ENCODE results near the gene AGAP2. TPM values are rescaled to one million over a fixed set of nuclear protein-coding genes. Genes with fewer than 3 reads are reported as not detected.

AGAP2 gene
- total and polyA plus RNA-seq, 2 of the 13 experiments (the other 11 are each of a cell fraction or from before 2014, with no cell fraction given), result 0.38 to 0.45 TPM

DNA sequence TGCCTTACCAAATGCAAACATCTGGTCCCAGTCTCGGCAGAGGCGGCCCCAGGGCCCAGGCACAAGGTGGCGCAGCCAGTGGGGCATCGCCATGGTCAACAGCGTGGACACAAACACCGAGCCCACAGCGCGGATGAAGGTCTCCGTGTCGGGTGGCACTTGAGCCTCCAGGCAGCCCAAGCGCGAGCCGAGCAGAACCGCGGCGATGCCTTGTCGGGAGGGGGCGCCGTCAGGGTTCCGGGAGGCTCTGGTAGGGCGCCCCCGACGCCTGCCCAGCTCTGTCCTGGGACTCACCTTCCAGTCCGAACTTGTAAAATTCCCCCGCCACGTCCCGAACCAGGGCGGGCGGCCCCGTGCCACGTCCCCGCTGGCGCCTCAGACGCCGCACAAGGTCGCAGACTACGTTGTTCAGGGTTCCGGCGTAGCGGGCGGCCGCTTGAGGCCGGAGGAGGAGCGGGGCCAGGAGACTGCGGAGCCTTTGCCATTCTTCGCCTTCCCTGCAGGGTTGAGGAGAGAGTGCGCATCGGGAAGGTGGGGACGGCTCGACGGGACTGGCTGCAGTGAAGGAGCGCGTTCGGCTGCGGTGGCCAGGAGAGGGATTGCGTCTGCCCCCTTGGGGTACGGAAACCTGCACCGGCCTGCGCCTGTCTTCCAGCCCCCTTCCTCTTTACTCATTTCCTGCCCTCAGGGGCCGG, 26.6 kb upstream of the AGAP2 start (continued):
- no peak for TF ChIP-seq CBX2 (IDR thresholded peaks at IDR 0.05; ENCODE audit: low read depth, low read length)
- peak; percentile 73; the same call in 1 of the 2 replicates for TF ChIP-seq CBX2 (CRISPR knock-in tag; IDR thresholded peaks at IDR 0.05; ENCODE audit: low read depth)
- TF ChIP-seq ZNF331 (CRISPR knock-in tag; IDR thresholded peaks at IDR 0.05), result peak; percentile 28; the same call in 1 of the 2 replicates
- TF ChIP-seq ZNF484 (CRISPR knock-in tag; IDR thresholded peaks at IDR 0.05; ENCODE audit: borderline replicate concordance, low read depth), result no peak
- no peak for TF ChIP-seq MBNL3 (CRISPR knock-in tag; conservative IDR thresholded peaks at IDR 0.05)
- TF ChIP-seq HIVEP1 (CRISPR knock-in tag; IDR thresholded peaks at IDR 0.05), result peak; percentile 81
- TF ChIP-seq, protein P1, sequence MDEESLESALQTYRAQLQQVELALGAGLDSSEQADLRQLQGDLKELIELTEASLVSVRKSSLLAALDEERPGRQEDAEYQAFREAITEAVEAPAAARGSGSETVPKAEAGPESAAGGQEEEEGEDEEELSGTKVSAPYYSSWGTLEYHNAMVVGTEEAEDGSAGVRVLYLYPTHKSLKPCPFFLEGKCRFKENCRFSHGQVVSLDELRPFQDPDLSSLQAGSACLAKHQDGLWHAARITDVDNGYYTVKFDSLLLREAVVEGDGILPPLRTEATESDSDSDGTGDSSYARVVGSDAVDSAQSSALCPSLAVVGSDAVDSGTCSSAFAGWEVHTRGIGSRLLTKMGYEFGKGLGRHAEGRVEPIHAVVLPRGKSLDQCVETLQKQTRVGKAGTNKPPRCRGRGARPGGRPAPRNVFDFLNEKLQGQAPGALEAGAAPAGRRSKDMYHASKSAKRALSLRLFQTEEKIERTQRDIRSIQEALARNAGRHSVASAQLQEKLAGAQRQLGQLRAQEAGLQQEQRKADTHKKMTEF (CRISPR knock-in tag; IDR thresholded peaks at IDR 0.05), result peak; percentile 33; the same call in 1 of the 2 replicates
- no peak; the same call in 1 of the 2 replicates for TF ChIP-seq NFKB2 (CRISPR knock-in tag; IDR thresholded peaks at IDR 0.05; ENCODE audit: borderline replicate concordance)
- TF ChIP-seq, protein P2, sequence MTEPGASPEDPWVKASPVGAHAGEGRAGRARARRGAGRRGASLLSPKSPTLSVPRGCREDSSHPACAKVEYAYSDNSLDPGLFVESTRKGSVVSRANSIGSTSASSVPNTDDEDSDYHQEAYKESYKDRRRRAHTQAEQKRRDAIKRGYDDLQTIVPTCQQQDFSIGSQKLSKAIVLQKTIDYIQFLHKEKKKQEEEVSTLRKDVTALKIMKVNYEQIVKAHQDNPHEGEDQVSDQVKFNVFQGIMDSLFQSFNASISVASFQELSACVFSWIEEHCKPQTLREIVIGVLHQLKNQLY (CRISPR knock-in tag; IDR thresholded peaks at IDR 0.05), result no peak
- TF ChIP-seq, protein P3, sequence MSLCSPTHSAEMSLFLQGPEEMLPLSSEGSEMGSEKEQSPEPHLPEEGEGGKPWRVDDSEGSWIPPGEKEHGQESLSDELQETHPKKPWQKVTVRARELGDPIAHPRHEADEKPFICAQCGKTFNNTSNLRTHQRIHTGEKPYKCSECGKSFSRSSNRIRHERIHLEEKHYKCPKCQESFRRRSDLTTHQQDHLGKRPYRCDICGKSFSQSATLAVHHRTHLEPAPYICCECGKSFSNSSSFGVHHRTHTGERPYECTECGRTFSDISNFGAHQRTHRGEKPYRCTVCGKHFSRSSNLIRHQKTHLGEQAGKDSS (CRISPR knock-in tag; IDR thresholded peaks at IDR 0.05; ENCODE audit: borderline replicate concordance, low read depth), result no peak
- TF ChIP-seq ZNF558 (CRISPR knock-in tag; IDR thresholded peaks at IDR 0.05; ENCODE audit: borderline replicate concordance), result no peak
- peak; percentile 33 for TF ChIP-seq KAT8 (CRISPR knock-in tag; IDR thresholded peaks at IDR 0.05)
- TF ChIP-seq ZNF17 (CRISPR knock-in tag; IDR thresholded peaks at IDR 0.05), result no peak
- no peak for TF ChIP-seq ZNF563 (CRISPR knock-in tag; IDR thresholded peaks at IDR 0.05)
- no peak for TF ChIP-seq TCF12 (IDR thresholded peaks at IDR 0.05)
- no peak for TF ChIP-seq TCF12 (CRISPR knock-in tag; IDR thresholded peaks at IDR 0.05)
- TF ChIP-seq, protein P4, sequence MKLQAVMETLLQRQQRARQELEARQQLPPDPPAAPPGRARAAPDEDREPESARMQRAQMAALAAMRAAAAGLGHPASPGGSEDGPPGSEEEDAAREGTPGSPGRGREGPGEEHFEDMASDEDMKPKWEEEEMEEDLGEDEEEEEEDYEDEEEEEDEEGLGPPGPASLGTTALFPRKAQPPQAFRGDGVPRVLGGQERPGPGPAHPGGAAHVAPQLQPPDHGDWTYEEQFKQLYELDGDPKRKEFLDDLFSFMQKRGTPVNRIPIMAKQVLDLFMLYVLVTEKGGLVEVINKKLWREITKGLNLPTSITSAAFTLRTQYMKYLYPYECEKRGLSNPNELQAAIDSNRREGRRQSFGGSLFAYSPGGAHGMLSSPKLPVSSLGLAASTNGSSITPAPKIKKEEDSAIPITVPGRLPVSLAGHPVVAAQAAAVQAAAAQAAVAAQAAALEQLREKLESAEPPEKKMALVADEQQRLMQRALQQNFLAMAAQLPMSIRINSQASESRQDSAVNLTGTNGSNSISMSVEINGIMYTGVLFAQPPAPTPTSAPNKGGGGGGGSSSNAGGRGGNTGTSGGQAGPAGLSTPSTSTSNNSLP (IDR thresholded peaks at IDR 0.05; ENCODE audit: low read depth, low read length), result no peak
- 0 out of 2 replicates have a peak, but pooled peaks have one; percentile 23 for TF ChIP-seq MED1 (CRISPR knock-in tag; IDR thresholded peaks at IDR 0.05)
- TF ChIP-seq, protein P5, sequence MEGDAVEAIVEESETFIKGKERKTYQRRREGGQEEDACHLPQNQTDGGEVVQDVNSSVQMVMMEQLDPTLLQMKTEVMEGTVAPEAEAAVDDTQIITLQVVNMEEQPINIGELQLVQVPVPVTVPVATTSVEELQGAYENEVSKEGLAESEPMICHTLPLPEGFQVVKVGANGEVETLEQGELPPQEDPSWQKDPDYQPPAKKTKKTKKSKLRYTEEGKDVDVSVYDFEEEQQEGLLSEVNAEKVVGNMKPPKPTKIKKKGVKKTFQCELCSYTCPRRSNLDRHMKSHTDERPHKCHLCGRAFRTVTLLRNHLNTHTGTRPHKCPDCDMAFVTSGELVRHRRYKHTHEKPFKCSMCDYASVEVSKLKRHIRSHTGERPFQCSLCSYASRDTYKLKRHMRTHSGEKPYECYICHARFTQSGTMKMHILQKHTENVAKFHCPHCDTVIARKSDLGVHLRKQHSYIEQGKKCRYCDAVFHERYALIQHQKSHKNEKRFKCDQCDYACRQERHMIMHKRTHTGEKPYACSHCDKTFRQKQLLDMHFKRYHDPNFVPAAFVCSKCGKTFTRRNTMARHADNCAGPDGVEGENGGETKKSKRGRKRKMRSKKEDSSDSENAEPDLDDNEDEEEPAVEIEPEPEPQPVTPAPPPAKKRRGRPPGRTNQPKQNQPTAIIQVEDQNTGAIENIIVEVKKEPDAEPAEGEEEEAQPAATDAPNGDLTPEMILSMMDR (CRISPR knock-in tag; IDR thresholded peaks at IDR 0.05), result peak; percentile 78
- TF ChIP-seq, protein P6, sequence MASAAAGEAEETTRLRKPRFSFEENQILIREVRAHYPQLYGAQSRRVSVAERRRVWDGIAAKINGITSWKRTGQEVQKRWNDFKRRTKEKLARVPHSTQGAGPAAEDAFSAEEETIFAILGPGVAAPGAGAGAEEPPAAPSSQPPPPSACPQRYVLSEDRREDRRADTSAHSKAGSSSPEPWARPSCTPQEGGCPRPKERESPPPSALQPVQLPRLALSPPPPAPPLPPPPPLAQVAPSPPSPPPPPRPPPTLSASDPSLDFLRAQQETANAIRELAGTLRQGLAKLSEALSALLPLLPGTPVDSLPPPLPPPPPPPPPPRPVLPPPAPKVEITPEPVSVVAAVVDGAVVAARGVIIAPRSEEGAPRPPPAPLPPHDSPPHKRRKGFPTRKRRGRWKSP (CRISPR knock-in tag; IDR thresholded peaks at IDR 0.05), result 0 out of 2 replicates have a peak, but pooled peaks have one; percentile 56
- TF ChIP-seq GATAD2A (CRISPR knock-in tag; IDR thresholded peaks at IDR 0.05), result no peak
- TF ChIP-seq ZBTB7B (CRISPR knock-in tag; IDR thresholded peaks at IDR 0.05), result peak; percentile 60; the same call in 1 of the 2 replicates
- no peak for TF ChIP-seq LCORL (IDR thresholded peaks at IDR 0.05)
- TF ChIP-seq LCORL (CRISPR knock-in tag; IDR thresholded peaks at IDR 0.05), result peak; percentile 71
